Activated naive CD4-positive, alpha-beta T cell (primary cell): ENCODE data around the gene CDKN2D.

Experiments
- DNase-seq, 4 experiments: peaks; one replicate each; lab custom pipeline; 2025; lab: John Stamatoyannopoulos, UW

The CDKN2D gene

DNA sequence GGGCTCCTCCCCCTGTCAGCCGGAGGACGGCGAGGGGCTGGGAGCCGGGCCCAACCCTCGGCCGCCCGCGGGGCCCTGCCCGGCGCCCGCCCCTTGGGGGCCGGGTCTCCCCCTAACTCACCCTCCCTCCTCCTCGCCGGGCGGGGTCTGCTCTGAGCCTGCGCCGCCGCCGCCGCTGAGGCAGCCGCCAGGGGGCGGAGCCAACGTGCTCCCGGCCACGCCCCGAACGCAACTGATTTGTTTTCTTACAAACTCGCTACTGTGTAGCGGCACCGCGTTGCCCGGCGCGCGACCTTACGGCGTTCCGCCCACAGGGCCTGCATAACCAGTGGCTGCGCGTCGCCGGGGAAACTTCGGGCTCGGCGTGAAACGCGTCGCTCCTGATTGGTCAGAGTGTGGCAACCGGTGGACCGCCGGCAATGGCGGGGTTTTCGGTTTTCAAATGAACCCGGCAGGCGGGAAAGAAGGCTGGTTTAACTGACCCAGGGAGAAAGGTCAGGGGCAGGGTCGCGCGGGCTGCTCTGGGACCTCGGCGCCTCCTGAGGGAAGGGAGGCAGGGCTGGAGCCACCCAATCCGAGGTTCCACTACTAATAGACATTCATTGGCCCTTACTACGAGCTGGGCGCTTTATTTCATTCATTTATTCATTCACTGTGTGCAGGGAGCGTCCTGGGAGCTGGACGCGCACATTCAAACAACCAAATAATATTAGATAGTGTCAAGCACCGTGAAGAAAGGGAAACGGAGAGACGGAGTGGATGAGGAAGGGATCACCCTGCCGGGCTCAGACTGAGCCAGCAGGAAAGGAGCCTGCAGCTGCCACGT lies at the start of gene CDKN2D:
Gene CDKN2D, minus strand, starts transcription at position 154 of the 826 bp plus-strand sequence. CDS start 326 bp downstream, outside the sequence.
- peak; percentile 98 to 100 (median 99) for DNase-seq

DNA sequence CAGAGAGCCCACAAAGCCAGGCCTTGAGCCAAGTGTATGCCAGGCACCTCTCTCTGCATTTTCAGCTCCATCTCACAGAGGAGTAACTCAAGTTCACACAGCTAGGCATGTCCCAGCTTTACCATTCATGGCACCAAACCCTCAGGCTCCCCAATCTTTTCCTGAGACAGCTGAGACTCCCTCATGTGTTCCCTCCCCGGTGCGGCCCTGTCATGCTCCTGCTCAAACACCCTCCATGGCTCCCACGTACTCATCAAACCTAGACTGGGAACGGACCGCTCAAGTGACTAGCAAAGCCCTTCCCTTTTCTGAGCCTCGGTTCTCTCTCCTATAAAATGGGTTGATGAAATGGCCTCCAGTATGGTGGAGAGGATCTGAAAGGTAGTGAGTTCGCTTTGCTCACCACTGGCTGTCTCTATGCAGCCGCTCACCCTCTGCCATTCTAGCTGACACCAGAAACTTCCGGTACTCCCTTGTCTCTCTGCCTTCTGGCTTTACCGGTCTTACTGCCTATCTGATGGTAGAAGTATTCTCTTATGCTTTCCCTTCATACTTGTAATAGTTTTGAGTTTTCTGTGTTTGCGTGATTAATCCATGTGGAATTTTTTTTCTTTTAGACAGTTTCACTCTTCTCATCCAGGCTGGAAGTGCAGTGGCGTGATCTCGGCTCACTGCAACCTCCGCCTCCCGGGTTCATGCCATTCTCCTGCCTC lies 48.8 kb upstream of the CDKN2D start:
- DNase-seq = no peak

DNA sequence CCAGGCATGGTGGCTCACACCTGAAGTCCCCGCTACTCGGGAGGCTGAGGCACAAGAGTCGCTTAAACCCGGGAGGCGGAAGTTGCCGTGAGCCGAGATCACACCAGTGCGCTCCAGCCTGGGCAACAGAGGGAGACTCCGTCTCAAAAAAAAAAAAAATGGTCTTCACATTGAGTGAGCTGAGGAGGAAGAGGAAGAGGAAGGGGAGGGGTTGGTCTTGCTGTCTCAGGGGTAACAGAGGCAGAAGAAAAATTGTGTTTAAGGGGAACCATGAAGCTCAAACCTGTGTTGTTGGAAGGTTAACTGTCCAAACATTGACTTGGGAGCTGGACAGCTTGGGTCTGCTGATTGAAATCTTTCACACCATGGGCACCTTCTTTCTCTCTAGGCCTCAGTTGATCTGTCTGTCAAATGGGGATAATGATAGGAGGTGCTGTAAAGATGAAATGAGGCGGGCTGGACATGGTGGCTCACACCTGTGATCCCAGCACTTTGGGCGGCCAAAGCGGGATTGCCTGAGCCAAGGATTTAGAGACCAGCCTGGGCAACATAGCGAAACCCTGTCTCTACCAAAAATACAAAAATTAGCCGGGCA lies 46.7 kb upstream of the CDKN2D start:
- DNase-seq = no peak

DNA sequence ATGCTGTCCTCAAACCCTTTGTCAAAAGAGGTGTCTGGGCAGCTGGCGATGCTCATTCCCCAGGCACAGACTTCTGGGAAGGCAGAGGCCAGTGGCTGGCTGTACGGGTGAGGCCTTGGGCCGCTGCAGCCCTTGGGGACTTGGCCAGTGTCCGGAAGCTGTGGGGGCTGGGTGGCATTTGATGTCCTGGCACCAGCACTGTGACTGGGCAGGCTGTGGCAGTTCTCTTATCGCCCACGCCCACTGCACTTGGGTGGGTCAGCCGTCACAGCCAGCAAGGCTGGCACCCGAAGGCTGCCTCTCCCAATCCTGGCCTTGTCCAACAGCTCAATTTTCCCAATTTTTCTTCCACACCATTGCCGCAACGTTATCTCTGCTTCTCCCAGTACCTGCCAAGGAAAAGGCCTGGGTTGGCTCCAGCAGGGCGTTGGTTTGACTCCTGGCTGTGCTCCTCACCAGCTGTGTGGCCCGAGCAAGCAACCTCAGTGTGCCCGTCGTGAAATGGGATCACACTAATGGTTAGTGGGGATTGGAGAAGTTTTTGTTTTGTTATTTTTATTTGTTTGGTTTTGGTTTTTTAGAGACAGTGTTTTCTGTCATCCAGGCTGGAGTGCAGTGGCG lies 43.8 kb upstream of the CDKN2D start:
- no peak for DNase-seq

DNA sequence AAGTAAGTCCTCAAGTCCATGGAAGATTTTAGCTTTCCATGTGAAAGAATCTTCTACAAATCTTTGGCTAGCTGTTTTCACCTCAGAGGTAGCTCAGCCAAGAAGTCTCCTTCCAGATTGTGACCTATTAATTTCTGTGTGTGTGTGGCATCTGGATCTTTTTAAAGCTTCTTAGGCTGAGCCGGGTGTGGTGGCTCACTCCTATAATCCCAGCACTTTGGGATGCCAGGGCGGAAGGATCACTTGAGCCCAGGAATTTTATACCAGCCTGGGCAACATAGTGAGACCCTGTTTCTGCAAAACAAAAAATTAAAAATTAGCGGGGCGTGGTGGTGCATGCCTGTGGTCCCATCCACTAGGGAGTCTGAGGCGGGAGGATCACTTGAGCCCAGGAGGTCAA lies 43.1 kb upstream of the CDKN2D start:
- DNase-seq = no peak

DNA sequence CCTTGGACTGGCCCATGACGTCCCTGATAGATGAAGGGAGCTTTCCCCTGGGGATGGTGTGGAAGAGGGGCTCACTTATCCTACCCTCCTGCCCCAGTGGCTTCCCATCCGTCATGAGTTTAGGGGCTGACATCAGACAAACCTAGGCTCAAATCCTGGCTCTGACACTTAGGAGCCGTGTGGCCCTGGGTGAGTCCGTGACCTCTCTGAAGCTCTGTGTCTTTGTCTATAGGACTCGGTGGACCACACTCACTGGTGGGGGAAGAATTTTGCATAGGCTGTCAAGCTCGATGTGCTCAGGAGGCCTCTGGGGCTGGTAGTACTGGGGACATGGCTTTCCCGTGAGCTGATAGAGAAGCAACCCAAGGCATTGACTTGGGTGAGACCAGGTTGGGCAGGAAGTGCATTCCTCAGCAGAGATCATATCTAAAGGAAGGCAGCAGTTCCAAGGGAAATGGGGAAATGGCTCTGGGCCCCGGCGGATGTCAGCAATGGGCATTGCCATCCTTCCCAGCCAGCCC lies 35.7 kb upstream of the CDKN2D start:
- DNase-seq = no peak

DNA sequence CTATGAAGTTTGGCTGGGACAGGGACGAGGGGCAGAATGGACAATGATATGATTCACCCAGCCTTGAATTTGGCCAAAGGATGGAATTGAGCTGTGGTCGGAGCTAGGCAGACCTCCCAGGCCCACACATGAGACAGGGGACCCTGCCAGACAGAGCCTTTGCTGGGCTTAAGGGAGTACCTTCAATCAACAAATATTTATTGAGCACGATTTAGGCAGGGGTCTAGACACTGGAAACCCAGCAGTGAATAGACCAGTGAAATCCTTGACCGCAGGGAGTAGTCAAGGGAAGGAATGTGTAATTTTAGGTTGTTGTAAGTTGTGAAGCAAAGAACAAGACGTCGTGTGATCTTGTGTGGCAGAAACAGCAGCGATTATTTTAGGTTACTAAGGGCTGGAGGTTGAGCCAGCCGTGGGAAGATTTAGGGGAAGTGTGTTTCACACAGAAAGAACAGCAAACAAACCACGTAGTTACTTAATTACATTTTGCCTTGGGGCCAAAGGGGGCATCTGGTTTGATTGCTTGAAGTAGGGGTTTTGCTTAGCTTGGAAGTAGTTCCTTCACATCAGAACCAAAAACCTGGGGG lies 35.2 kb upstream of the CDKN2D start:
- DNase-seq = peak in 1 of 4 experiments; percentile 16

DNA sequence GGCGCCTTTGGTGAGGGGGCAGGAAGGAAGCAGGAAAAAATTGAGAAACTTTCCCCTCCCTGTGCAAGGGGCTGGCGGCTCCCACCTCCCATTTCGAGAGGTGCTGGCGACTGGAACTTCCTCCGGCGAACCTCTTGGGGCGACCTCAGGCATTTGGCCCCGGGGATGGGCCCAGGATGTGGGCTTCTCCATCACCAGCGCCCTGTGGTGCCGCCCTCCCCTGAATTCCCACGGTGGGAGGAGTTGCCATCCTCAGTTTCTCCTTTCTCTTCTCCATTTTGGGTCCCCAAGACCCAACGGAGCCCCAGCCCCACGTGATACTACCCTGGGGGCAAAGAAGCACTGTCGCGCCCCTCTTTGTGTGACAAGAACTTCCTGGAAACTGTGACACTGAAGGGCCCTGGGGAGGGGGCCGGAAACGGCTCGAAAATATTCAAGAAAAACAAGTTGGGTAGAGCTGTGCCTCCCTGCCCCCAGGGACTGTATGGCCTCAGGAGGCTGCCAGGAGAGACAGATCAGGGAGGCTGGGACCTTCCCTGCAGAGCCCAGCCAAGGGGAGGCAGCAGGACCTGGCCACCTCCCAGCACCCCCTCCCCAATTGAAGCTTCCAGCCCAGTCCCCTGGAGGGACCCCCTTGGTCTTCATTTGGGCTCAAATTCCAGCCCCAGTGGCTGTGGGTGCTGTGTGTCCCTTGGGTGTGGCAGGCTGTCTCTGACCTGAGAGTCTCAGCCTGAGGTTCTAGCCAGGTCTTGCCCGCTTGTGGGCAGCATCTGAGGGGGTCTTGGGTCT lies 34.5 kb upstream of the CDKN2D start:
- DNase-seq = peak; percentile 41 to 81 (median 59)

DNA sequence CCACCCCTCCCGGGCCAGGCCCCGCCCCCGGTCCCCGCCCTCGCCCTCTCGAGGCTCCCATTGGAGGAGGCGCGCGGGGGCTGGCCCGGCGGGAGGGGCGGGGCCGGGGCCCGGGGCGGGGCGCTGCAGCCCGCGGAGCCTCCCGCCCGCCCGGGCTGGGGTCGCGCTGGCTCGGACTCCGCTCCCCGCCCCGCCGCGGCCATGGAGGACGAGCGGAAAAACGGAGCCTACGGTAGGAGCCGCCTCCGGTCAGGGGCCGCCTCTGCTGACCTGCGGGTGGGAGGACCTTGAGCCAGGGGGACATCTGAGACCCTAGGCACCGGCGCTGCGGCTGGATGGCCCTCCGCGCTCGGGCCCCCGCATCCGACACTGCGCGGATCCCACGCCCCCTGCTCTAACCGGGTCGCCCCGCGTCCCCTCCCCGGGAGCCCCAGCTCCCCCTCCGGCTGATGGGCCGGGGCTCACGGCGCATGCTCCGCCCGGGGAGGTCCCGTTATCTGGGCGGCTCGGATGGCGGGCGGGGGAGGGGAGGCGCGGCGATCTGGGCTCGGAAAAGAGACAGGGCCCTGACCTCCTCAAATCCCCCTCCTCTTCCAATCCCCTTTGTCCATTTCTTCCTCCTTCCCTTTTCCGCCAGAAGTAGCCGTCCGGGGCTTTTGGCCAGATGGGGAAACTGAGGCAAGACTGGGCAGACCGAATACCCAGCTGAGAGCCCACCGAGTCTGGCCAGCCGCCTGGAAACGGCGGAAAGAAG lies 33.7 kb upstream of the CDKN2D start:
- DNase-seq = peak; percentile 52 to 93 (median 79)

DNA sequence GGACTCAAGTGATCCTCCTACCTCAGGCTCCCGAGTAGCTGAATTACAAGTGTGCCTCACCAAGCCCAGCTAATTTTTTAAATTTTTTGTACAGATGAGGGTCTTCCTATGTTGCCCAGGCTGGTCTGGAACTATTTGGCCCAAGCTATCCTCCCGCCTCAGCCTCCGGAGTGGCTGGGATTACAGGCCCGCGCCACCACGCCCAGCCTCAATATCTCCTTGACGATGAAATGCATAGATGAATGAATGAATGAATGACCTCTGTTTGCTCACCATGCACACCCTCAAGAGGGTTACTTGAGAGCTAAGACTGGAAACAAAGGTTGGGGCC lies 33.2 kb upstream of the CDKN2D start:
- DNase-seq = no peak

DNA sequence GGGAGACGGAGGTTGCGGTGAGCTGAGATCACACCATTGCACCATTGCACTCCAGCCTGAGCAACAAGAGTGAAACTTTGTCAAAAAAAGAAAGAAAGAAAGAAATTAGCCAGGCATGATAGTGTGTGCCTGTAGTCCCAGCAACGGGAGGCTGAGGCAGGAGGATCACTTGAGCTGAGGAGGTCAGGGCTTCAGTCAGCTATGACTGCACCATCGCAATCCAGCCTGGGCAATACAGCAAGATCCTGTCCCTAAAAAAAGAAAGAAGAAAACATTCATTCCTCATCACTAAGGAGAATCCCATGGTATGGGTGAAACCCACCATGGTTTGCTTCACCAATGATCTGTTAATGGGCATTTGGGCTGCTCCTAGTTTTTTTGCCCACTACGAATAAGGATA lies 31.4 kb upstream of the CDKN2D start:
- DNase-seq = no peak

DNA sequence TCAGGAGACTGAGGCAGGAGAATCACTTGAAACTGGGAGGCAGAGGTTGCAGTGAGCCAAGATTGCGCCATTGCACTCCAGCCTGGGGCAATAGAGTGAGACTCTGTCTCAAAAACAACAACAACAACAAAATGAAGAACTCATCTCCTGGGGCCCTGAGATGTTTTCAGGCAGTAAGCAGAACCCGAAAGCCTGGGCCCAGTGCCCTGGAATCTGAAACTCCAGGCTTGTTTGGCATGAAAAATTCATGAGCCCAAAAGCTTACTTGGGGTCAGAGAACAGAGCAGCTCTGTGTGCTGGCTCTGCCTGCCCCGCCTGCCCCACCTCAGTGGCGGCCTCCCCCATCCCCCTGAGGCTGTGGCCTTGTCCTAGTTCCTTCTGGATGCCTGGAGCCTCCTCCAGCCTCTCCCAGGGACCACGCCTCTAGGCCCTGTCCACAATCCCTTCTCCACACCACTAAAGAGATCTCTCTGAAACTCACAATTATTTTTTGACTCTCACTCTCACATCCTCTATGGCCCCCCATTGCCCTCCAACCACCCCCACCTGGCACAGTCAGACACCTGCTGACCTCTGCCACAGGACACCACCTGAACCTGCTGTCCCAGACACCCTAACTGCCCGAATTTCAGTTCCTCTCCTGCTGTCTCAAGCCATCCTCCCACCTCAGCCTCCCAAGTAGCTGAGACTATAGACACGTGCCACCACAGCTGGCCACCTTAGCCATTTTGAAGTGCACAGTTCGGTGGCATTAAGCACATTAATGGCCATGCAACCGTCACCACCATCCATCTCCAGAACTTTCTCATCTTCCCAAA lies 25.2 kb upstream of the CDKN2D start:
- no peak for DNase-seq

DNA sequence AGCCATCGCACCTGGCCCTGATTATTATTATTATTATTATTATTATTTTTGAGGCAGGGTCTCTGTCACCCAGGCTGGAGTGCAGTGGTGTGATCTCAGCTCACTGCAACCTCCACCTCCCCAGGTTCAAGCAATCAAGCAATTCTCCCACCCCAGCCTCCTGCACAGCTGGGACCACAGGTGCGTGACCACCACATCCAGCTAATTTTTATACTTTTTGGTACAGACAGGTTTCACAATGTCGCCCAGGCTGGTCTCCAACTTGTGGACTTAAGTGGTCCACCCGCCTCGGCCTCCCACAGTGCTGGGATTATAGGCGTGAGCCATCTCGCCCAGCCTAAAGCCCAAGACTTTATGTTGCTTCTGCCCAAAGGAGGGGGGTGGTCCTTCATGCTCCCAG lies 24.4 kb upstream of the CDKN2D start:
- DNase-seq = no peak

DNA sequence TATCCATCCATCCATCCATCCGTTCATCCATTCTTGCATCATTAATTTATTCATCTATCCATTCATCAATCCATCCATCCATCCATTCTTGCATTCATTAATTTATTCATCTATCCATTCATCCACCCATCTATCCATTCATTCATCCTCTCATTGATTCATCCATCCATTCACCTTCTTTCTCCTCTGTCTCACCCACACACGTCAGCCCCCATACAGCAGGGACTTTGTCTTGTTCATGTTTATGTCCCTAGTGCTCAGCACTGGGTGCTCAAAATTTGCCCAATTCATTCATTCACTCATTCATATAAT lies 19.0 kb upstream of the CDKN2D start:
- no peak for DNase-seq

DNA sequence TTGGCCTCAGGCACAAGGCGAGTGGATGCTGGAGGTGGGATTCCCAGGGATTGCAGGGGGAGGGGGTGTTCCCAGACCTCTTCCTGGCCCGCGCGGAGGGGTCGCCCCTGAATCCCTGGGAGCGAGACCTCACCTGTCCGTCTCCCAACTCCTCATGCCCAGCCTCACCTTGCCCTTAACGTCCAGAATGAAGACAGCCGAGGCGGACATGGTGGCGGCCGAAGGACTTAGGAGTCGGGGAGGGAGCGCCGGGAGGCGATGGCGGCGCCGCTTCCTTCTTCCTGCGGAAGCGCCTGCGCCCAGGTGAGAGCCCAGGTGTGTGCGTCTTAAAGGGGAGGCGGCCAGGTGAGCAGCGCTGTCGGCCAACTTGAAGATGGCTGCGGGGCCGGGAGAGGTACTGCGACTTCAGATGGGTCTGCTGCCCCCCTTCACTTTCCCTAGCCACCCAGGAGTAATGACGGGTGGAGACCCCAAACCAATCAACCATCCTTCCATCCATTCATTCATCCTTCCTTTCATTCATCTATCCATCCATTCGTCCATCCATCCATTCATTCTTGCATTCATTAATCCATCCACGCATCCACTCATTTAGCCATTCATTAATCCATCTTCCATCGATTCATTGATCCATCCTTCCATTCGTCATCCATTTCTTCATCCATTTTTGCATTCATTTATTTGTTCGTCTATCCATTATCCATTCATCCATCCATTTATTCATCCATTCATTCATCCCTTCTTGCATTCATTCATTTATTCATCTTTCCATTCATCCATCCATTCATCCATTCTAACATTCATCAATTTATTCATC lies 18.5 kb upstream of the CDKN2D start, which contains the start of gene AP1M2:
Gene AP1M2, minus strand, starts transcription at position 291 of the 817 bp plus-strand sequence. Its CDS starts 81 bp downstream, at position 210.
- DNase-seq = no peak

DNA sequence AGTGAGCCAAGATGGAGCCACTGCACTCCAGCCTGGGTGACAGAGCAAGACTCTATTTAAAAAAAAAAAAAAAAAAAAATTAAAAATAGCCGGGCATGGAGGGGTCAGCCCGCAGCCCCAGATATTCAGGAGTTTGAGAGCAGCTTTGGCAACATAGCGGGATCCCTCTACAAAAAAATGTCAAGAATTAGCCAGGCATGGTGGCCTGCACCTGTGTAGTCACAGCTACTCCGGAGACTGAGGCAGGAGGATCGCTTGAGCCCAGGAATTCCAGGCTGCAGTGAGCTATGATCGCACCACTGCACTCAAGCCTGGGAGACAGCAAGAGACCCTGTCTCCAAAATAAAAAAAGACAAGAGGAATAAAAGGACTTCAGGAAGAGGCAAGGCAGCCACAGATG lies 17.6 kb upstream of the CDKN2D start:
- no peak for DNase-seq

DNA sequence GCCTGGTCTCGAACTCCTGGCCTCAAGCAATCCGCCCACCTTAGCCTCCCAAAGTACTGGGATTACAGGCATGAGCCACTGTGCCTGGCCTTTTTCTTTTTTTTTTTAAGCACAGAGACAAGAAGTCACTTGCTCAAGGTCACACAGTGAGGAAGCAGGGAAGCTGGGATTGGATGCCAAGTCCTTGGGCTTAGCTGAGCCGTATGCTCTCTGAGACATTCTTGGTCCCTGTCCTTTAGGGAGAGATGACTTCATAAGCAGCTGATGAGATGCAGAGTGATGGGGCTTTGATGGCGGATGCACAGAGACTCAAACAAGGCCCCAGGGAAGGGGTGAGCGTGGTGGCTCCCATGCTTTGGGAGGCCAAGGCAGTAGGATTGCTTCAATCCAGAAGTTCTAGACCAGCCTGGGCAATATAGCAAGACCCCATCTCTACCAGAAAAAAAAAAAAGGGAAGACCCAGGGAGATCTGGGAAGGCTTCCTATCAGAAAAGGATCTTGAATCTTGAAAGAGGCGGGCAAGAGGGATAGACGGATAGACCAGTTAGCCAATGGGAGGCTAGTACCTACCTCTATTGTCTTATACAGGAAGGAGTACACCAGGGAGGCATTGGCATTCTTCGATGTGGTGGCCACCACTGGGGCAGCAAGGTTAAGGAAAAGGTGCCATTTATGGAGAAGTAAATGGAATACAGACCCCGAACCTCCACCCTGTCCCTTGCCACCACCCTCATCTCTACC lies 14.4 kb upstream of the CDKN2D start:
- DNase-seq = no peak

DNA sequence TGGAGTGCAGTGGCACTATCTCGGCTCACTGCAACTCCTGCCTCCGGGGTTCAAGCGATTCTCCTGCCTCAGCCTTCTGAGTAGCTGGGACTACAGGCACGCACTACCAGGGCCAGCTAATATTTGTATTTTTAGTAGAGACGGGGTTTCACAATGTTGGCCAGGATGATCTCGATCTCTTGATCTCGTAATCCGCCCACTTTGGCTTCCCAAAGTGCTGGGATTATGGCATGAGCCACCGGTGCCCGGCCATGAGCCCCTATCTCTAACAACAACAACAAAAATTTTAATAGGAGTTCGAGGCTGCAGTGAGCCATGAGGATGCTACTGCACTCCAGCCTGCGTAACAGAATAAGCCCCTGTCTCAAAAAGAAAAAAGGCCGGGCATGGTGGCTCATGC lies 13.3 kb upstream of the CDKN2D start:
- no peak for DNase-seq
